H1 (cell line): ENCODE data around the gene SUPT4H1. TPM values are rescaled to one million over a fixed set of nuclear protein-coding genes. Genes with fewer than 3 reads are reported as not detected.

Source experiments
- CTCF ChIA-PET: fragments of 300-600 bp; sonication (Branson Sonifier 250); formaldehyde crosslinking; loops from one replicate; lab custom pipeline; 2021; ENCODE audit not compliant: partially characterized antibody; lab: Charles Lee
- POLR2A ChIA-PET: fragments of 300-600 bp; sonication (Branson Sonifier 250); formaldehyde crosslinking; loops from one replicate; lab custom pipeline; 2021; ENCODE audit warnings: inconsistent platforms; ENCODE audit not compliant: partially characterized antibody; lab: Charles Lee
- DNase-seq, 2 experiments: peaks; one replicate each; pipeline versions ENCODE4 v3.0.0 to v3.0.0-alpha.2; 2010 to 2022; ENCODE audit warnings: low spot score in 2 of 2, low read depth in 1 of 2, mixed read lengths in 1 of 2
- FAIRE-seq: peaks from 2 replicates; lab custom pipeline; 2011; peaks lifted over from hg19 to GRCh38; lab: Jason Lieb, UNC
- H2AFZ ChIP-seq: 2 replicates; pipeline ENCODE4 v1.8.1; 2012; ENCODE audit warnings: low read length, inconsistent platforms
- H2AK5ac ChIP-seq: 2 replicates; pipeline ENCODE4 v1.6.1; 2013; ENCODE audit warnings: low read depth, low read length
- H2BK120ac ChIP-seq: replicated peaks from 2 replicates; pipeline ENCODE3; 2013; ENCODE audit warnings: low read depth, low read length, inconsistent platforms
- H2BK12ac ChIP-seq: 2 replicates; pipeline ENCODE4 v1.6.1; 2013; ENCODE audit warnings: low read depth, low read length
- H2BK15ac ChIP-seq: 2 replicates; pipeline ENCODE4 v1.6.1; 2013; ENCODE audit warnings: low read length
- H2BK20ac ChIP-seq: 2 replicates; pipeline ENCODE4 v1.6.1; 2013; ENCODE audit warnings: low read length
- H2BK5ac ChIP-seq: 2 replicates; pipeline ENCODE4 v1.6.1; 2013; ENCODE audit warnings: low read depth, low read length
- H3K14ac ChIP-seq: 2 replicates; pipeline ENCODE4 v1.6.1; 2013; ENCODE audit warnings: inconsistent platforms; ENCODE audit not compliant: insufficient read length
- H3K18ac ChIP-seq: 2 replicates; pipeline ENCODE4 v1.6.1; 2013; ENCODE audit warnings: low read length; ENCODE audit errors: extremely low read depth
- H3K23ac ChIP-seq: 2 replicates; pipeline ENCODE4 v1.6.1; 2013; ENCODE audit warnings: inconsistent platforms; ENCODE audit not compliant: insufficient read length
- H3K23me2 ChIP-seq: 2 replicates; pipeline ENCODE4 v1.6.1; 2013; ENCODE audit warnings: low read depth, low read length
- H3K27ac ChIP-seq: 2 replicates; pipeline ENCODE4 v1.6.1; 2011; ENCODE audit warnings: low read depth, low read length, inconsistent platforms
- H3K27me3 ChIP-seq, 4 experiments: replicated peaks in 1 of 4; 1 replicate in 1 of 4; 2 replicates in 3 of 4; pipeline versions ENCODE4 v1.6.1 to v1.8.1; 2011 to 2013; ENCODE audit warnings: low read length in 3 of 4, mild to moderate bottlenecking in 3 of 4, inconsistent platforms in 2 of 4, mixed read lengths in 2 of 4, moderate library complexity in 1 of 4; ENCODE audit not compliant: control insufficient read depth in 3 of 4, insufficient read depth in 3 of 4; ENCODE audit errors: extremely low read depth in 1 of 4
- H3K36me3 ChIP-seq, 4 experiments: 2 replicates each; pipeline versions ENCODE4 v1.6.1 to v1.8.1; 2011 to 2013; ENCODE audit warnings: mild to moderate bottlenecking in 4 of 4, low read length in 3 of 4, moderate library complexity in 2 of 4, control low read depth in 1 of 4, inconsistent platforms in 1 of 4; ENCODE audit not compliant: insufficient read depth in 4 of 4, control insufficient read depth in 2 of 4
- H3K4ac ChIP-seq: replicated peaks from 2 replicates; pipeline ENCODE3; 2013; ENCODE audit warnings: low read length, low read depth, mixed read lengths, inconsistent platforms; ENCODE audit not compliant: insufficient read length
- H3K4me1 ChIP-seq, 4 experiments: replicated peaks in 1 of 4; 1 replicate in 1 of 4; 2 replicates in 3 of 4; pipeline versions ENCODE4 v1.6.1 to v1.8.1; 2011 to 2013; ENCODE audit warnings: low read length in 3 of 4, inconsistent platforms in 2 of 4, mixed read lengths in 1 of 4; ENCODE audit not compliant: insufficient read depth in 4 of 4, control insufficient read depth in 3 of 4
- H3K4me2 ChIP-seq, 2 experiments: 2 replicates each; pipeline versions ENCODE4 v1.6.1 to v1.8.1; 2011 to 2013; ENCODE audit warnings: low read depth in 2 of 2, low read length in 2 of 2, control low read depth in 1 of 2, inconsistent platforms in 1 of 2, mild to moderate bottlenecking in 1 of 2; ENCODE audit not compliant: insufficient read depth in 1 of 2
- H3K4me3 ChIP-seq, 4 experiments: fragments of 200-600, 300-600 bp in 1 of 4; sonication (generic), shearing (Covaris generic), sonication (Bioruptor Twin) in 1 of 4; 2 replicates each; pipeline versions ENCODE4 v1.5.1 to v1.8.1; 2011 to 2016; ENCODE audit warnings: low read length in 4 of 4, low read depth in 3 of 4, control low read depth in 2 of 4, inconsistent platforms in 2 of 4, mild to moderate bottlenecking in 2 of 4, mixed read lengths in 1 of 4, moderate library complexity in 1 of 4; ENCODE audit not compliant: insufficient read depth in 2 of 4; ENCODE audit errors: extremely low read depth in 1 of 4
- H3K56ac ChIP-seq: replicated peaks from 2 replicates; pipeline ENCODE3; 2013; ENCODE audit warnings: low read depth, mild to moderate bottlenecking, mixed read lengths, low read length, inconsistent platforms; ENCODE audit not compliant: insufficient read length
- H3K79me1 ChIP-seq: 2 replicates; pipeline ENCODE4 v1.6.1; 2013; ENCODE audit warnings: low read depth, low read length, control low read depth
- H3K79me2 ChIP-seq, 2 experiments: 2 replicates each; pipeline versions ENCODE4 v1.6.1 to v1.8.1; 2012 to 2013; ENCODE audit warnings: low read length in 2 of 2, mild to moderate bottlenecking in 2 of 2, inconsistent platforms in 1 of 2; ENCODE audit not compliant: insufficient read depth in 2 of 2, control insufficient read depth in 1 of 2
- H3K9ac ChIP-seq, 4 experiments: replicated peaks in 1 of 4; 1 replicate in 1 of 4; 2 replicates in 3 of 4; pipeline versions ENCODE4 v1.6.1 to v1.8.1; 2011 to 2013; ENCODE audit warnings: low read depth in 3 of 4, low read length in 3 of 4, control low read depth in 2 of 4, mild to moderate bottlenecking in 2 of 4, moderate library complexity in 2 of 4, inconsistent platforms in 1 of 4; ENCODE audit errors: extremely low read depth in 1 of 4
- H3K9me3 ChIP-seq, 2 experiments: 2 replicates each; pipeline versions ENCODE4 v1.6.1 to v1.8.1; 2012 to 2013; ENCODE audit warnings: mild to moderate bottlenecking in 2 of 2, moderate library complexity in 2 of 2, control low read depth in 1 of 2, inconsistent platforms in 1 of 2, low read depth in 1 of 2, low read length in 1 of 2, mixed read lengths in 1 of 2; ENCODE audit not compliant: insufficient read depth in 2 of 2
- H4K20me1 ChIP-seq, 2 experiments: replicated peaks in 1 of 2; 2 replicates each; pipeline versions ENCODE3 to v1.8.1; 2011 to 2013; ENCODE audit warnings: inconsistent platforms in 2 of 2, low read length in 2 of 2, mild to moderate bottlenecking in 1 of 2; ENCODE audit not compliant: insufficient read depth in 2 of 2, control insufficient read depth in 1 of 2
- H4K5ac ChIP-seq: 2 replicates; pipeline ENCODE4 v1.6.1; 2013; ENCODE audit warnings: low read length, low read depth, mixed read lengths, inconsistent platforms; ENCODE audit not compliant: insufficient read length
- H4K8ac ChIP-seq: 2 replicates; pipeline ENCODE4 v1.8.0; 2013; ENCODE audit warnings: mild to moderate bottlenecking, moderate library complexity, low read length, inconsistent platforms; ENCODE audit not compliant: insufficient read depth; ENCODE audit errors: extremely low read depth
- H4K91ac ChIP-seq: replicated peaks from 2 replicates; pipeline ENCODE3; 2013; ENCODE audit warnings: low read length, mixed read lengths, inconsistent platforms; ENCODE audit not compliant: insufficient read length
- TEAD4 ChIP-seq: IDR thresholded peaks from 2 replicates; pipeline ENCODE4 v1.6.1; 2012; ENCODE audit warnings: low read depth, low read length, inconsistent platforms, mixed read lengths
- WGBS, 2 experiments: shearing (Covaris generic) in 1 of 2; methylation state at CpG; one replicate each; pipeline versions ENCODE4 v1.1.6 to v1.1.7; 2013 to 2015; ENCODE audit warnings: low lambda C conversion rate in 2 of 2, mixed read lengths in 2 of 2, inconsistent platforms in 1 of 2, low coverage in 1 of 2, missing lambda C conversion rate in 1 of 2; ENCODE audit not compliant: insufficient replicate concordance in 2 of 2, insufficient coverage in 1 of 2, insufficient read length in 1 of 2; ENCODE audit errors: extremely low coverage in 1 of 2, missing lambda C conversion rate in 1 of 2; 5-methylcytosine and 5-hydroxymethylcytosine counted together
- polyA plus RNA-seq, 7 experiments: library from polyadenylated mRNA; depleted of rRNA in 3 of 7; stranded (reverse) in 5 of 7; unstranded in 2 of 7; fragments of >200 nt in 5 of 7; fragments of 200-250 nt in 2 of 7; gene quantifications; 1 replicate in 5 of 7; 2 replicates in 1 of 7; 4 replicates in 1 of 7; pipeline versions ENCODE4 v1.2.1 to v1.2.3, GENCODE V29; 2011 to 2013; ENCODE audit warnings: missing spikeins in 2 of 7, mixed read lengths in 2 of 7
- total RNA-seq: library from RNA; stranded (reverse); fragmentation: NEBNext Ultra II Directional; extraction: Animal tissue kit (Norgen Biotek cat#: 25700); gene quantifications from 2 replicates; pipeline ENCODE4 v1.2.1, GENCODE V29; 2021

The SUPT4H1 gene
- total and polyA plus RNA-seq, 2 of the 8 experiments (the other 6 are each of a cell fraction or from before 2014, with no cell fraction given): 112 to 143 TPM

- Histone ChIP-seq H4K8ac (peak overlapping the region; percentile 11; the same call in 1 of the 2 replicates), H3K23me2 (no peaks in the 10 kb centered on the region; the same call in 1 of the 2 replicates), H3K4me3 (no peak overlapping the region), H2BK120ac (no peak overlapping the region), H3K4me1 (no peaks in the 10 kb centered on the region), H3K27ac (no peak overlapping the region), H2BK20ac (no peak overlapping the region), H4K5ac (no peak overlapping the region), H3K36me3 (no peaks in the 10 kb centered on the region; a peak in 1 of 8 replicates), H4K20me1 (no peaks in the 10 kb centered on the region), H3K9ac (no peak overlapping the region), H3K14ac (no peak overlapping the region), H2BK12ac (no peak overlapping the region), H3K4me2 (no peak overlapping the region), H4K91ac (no peak overlapping the region), H2BK5ac (no peak overlapping the region), H2AFZ (no peak overlapping the region), H3K79me1 (no peaks in the 10 kb centered on the region), H3K27me3 (no peaks in the 10 kb centered on the region), H2BK15ac (no peak overlapping the region), H3K18ac (no peak overlapping the region), H3K79me2 (no peaks in the 10 kb centered on the region), H3K56ac (no peak overlapping the region), H3K9me3 (no peaks in the 10 kb centered on the region), H2AK5ac (no peak overlapping the region), H3K23ac (no peak overlapping the region), H3K4ac (no peak overlapping the region)
- POLR2A ChIA-PET: interaction anchor here (0.6 to 1.6 kb wide), 2 partner anchors 22 to 25 kb away, joined by 3 to 6 read pairs; no protein-coding TSS in a partner anchor
- CTCF ChIA-PET: interaction anchor here (0.6 to 3.2 kb wide), 10 partner anchors 9 to 588 kb away, joined by 3 to 12 read pairs (median 4); partner anchors contain the start of gene RNF43
- DNase-seq (no peak), FAIRE-seq (no peak)
- 89% methylated on average over 5 of the region's 5 CpGs; no CpG with 5 or more reads in 1 of the 2 experiments for WGBS, 2 experiments
- no peak for TF ChIP-seq TEAD4
Observed at GRCh38 chr17:58369214-58370031, 17.4 kb upstream of the SUPT4H1 start.
